Putamen (tissue), 1 donor: Measurements from ENCODE around the gene CDH18.

Experiments used
- DNase-seq: peaks from one replicate; pipeline ENCODE4 v3.0.0-alpha.2; 2016; ENCODE audit warnings: low spot score

Gene CDH18

GRCh38 chr5:19424506-19424905 is 563.5 kb downstream of the CDH18 start:
- DNase-seq: no peak
